GM21825 (cell line): Measurements from ENCODE around the gene DEFB108B.
"Not testable (repeated sequence)": the region's sequence is repeated elsewhere in the genome, so short reads cannot be mapped to it uniquely, and the experiment has no call there.

Experiments used
- ATAC-seq: cut with Tn5 transposase; IDR thresholded peaks from one replicate; pipeline ENCODE4 v1.9.1; 2021; ENCODE audit warnings: mild to moderate bottlenecking, moderate library complexity; ENCODE audit not compliant: unreplicated experiment

Gene DEFB108B

GRCh38 chr11:71832811-71833210 lies at the start of gene DEFB108B:
Gene DEFB108B (plus strand): TSS chr11:71833200. CDS start chr11:71833200, 0 bp downstream.
- ATAC-seq = not testable (repeated sequence)

- ATAC-seq = peak; percentile 43
Observed at GRCh38 chr11:71786114-71786847, 46.7 kb upstream of the DEFB108B start.

GRCh38 chr11:71786848-71787097 lies 46.2 kb upstream of the DEFB108B start:
- ATAC-seq = peak; percentile 96

GRCh38 chr11:71787098-71787823 lies 45.7 kb upstream of the DEFB108B start:
- ATAC-seq = peak; percentile 93

- not testable (repeated sequence) for ATAC-seq
Observed at GRCh38 chr11:71787824-71788454, 45.1 kb upstream of the DEFB108B start.

GRCh38 chr11:71789444-71790196 lies 43.4 kb upstream of the DEFB108B start:
- not testable (repeated sequence) for ATAC-seq

GRCh38 chr11:71791111-71791510 lies 41.9 kb upstream of the DEFB108B start:
- ATAC-seq = not testable (repeated sequence)

- not testable (repeated sequence) for ATAC-seq
Observed at GRCh38 chr11:71792621-71793235, 40.3 kb upstream of the DEFB108B start.

GRCh38 chr11:71794386-71795040 lies 38.5 kb upstream of the DEFB108B start:
- ATAC-seq = not testable (repeated sequence)

- ATAC-seq = not testable (repeated sequence)
Observed at GRCh38 chr11:71795236-71795635, 37.8 kb upstream of the DEFB108B start.

- not testable (repeated sequence) for ATAC-seq
Observed at GRCh38 chr11:71796016-71796415, 37.0 kb upstream of the DEFB108B start.

- not testable (repeated sequence) for ATAC-seq
Observed at GRCh38 chr11:71796781-71797180, 36.2 kb upstream of the DEFB108B start.

GRCh38 chr11:71799556-71800128 lies 33.4 kb upstream of the DEFB108B start:
- not testable (repeated sequence) for ATAC-seq

- not testable (repeated sequence) for ATAC-seq
Observed at GRCh38 chr11:71800335-71800953, 32.6 kb upstream of the DEFB108B start.

GRCh38 chr11:71801026-71801425 lies 32.0 kb upstream of the DEFB108B start:
- ATAC-seq = not testable (repeated sequence)

- ATAC-seq = not testable (repeated sequence)
Observed at GRCh38 chr11:71802874-71803273, 30.1 kb upstream of the DEFB108B start.

GRCh38 chr11:71804158-71804947 lies 28.6 kb upstream of the DEFB108B start:
- not testable (repeated sequence) for ATAC-seq

GRCh38 chr11:71812529-71812928 lies 20.5 kb upstream of the DEFB108B start:
- not testable (repeated sequence) for ATAC-seq
